ENCODE measurements around the gene NHEJ1. TPM values are rescaled to one million over a fixed set of nuclear protein-coding genes. Genes with fewer than 3 reads are reported as not detected.

NHEJ1 gene
- total RNA-seq, 2 experiments from 2014 or later: 7.2 to 8.5 TPM

GRCh38 chr2:219027511-219028055, 133.0 kb downstream of the NHEJ1 start:
- H3K27ac Mint-ChIP-seq: no peak overlapping the region
- no peaks in the 10 kb centered on the region for H3K4me1 Mint-ChIP-seq (ENCODE audit: low read depth)
- TF ChIP-seq, protein P1, sequence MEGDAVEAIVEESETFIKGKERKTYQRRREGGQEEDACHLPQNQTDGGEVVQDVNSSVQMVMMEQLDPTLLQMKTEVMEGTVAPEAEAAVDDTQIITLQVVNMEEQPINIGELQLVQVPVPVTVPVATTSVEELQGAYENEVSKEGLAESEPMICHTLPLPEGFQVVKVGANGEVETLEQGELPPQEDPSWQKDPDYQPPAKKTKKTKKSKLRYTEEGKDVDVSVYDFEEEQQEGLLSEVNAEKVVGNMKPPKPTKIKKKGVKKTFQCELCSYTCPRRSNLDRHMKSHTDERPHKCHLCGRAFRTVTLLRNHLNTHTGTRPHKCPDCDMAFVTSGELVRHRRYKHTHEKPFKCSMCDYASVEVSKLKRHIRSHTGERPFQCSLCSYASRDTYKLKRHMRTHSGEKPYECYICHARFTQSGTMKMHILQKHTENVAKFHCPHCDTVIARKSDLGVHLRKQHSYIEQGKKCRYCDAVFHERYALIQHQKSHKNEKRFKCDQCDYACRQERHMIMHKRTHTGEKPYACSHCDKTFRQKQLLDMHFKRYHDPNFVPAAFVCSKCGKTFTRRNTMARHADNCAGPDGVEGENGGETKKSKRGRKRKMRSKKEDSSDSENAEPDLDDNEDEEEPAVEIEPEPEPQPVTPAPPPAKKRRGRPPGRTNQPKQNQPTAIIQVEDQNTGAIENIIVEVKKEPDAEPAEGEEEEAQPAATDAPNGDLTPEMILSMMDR (IDR thresholded peaks at IDR 0.05): no peak
- H3K4me3 ChIP-seq (ENCODE audit: low read length): no peak overlapping the region
- H3K4me1 ChIP-seq (ENCODE audit: insufficient read depth, low read length): no peaks in the 10 kb centered on the region
- peaks cover 28% of the 10 kb centered on the region for H3K27me3 Mint-ChIP-seq
- peaks cover 3 to 12% of the 10 kb centered on the region in 2 experiments for H3K27me3 ChIP-seq (ENCODE audit: control insufficient read depth in 1 of 2, insufficient read depth in 2 of 2, low read length in 2 of 2)
- no peaks in the 10 kb centered on the region for H3K36me3 Mint-ChIP-seq (ENCODE audit: low read depth)
- DNase-seq (no peak), ATAC-seq (ENCODE audit: poor library complexity) (no peak)
- no peaks in the 10 kb centered on the region for H3K9me3 ChIP-seq (ENCODE audit: control insufficient read depth in 1 of 2, insufficient read depth in 1 of 2, low read length in 2 of 2)
- no peaks in the 10 kb centered on the region for H3K36me3 ChIP-seq (ENCODE audit: insufficient read depth, low read length)
- ChIA-PET CTCF (interaction anchor here (3.5 kb wide), 1 partner anchor 128 kb away, joined by 19 read pairs; no protein-coding TSS in a partner anchor), POLR2A (no interaction called here)
- H3K9me3 Mint-ChIP-seq: no peaks in the 10 kb centered on the region
- H3K27ac ChIP-seq (ENCODE audit: low read depth in 1 of 2, low read length in 2 of 2): no peak overlapping the region
- intact Hi-C loops (cut with DNase I, micrococcal nuclease): no loop called here
- no peak overlapping the region for H3K4me3 Mint-ChIP-seq

DNA sequence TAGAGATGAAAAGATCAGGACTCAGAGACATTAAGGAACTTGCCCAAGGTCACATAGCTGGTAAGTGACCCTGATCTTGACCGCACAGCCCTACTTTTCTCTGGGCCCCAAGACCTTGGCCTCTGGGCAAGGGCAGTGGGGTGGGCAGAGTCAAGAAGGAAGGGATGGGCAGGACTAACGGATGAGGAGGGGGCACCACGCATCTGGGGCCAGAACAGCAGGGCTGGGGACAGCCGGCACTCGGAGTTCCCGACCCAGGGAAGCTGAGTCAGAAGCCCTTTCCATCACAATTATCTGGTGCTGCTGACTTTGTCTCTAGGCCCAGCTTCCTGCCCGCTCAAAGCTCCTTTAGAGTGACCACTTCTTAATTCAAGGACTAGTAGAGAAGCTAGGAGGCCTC, 133.7 kb downstream of the NHEJ1 start:
- ATAC-seq (ENCODE audit: poor library complexity) (no peak), DNase-seq (no peak)
- H3K4me3 ChIP-seq (ENCODE audit: low read length): no peak overlapping the region
- no peak overlapping the region for H3K4me3 Mint-ChIP-seq
- H3K9me3 ChIP-seq (ENCODE audit: control insufficient read depth in 1 of 2, insufficient read depth in 1 of 2, low read length in 2 of 2): no peaks in the 10 kb centered on the region
- intact Hi-C loops (cut with DNase I, micrococcal nuclease): no loop called here
- ChIA-PET POLR2A (no interaction called here), CTCF (no interaction called here)
- TF ChIP-seq, protein P1 (IDR thresholded peaks at IDR 0.05): no peak
- no peaks in the 10 kb centered on the region for H3K36me3 Mint-ChIP-seq (ENCODE audit: low read depth)
- no peak overlapping the region for H3K27ac ChIP-seq (ENCODE audit: low read depth in 1 of 2, low read length in 2 of 2)
- peaks cover 3 to 6% of the 10 kb centered on the region in 2 experiments for H3K27me3 ChIP-seq (ENCODE audit: control insufficient read depth in 1 of 2, insufficient read depth in 2 of 2, low read length in 2 of 2)
- H3K36me3 ChIP-seq (ENCODE audit: insufficient read depth, low read length): no peaks in the 10 kb centered on the region
- no peaks in the 10 kb centered on the region for H3K4me1 ChIP-seq (ENCODE audit: insufficient read depth, low read length)
- peaks cover 23% of the 10 kb centered on the region for H3K27me3 Mint-ChIP-seq
- H3K9me3 Mint-ChIP-seq: no peaks in the 10 kb centered on the region
- H3K27ac Mint-ChIP-seq: no peak overlapping the region
- H3K4me1 Mint-ChIP-seq (ENCODE audit: low read depth): no peaks in the 10 kb centered on the region

DNA sequence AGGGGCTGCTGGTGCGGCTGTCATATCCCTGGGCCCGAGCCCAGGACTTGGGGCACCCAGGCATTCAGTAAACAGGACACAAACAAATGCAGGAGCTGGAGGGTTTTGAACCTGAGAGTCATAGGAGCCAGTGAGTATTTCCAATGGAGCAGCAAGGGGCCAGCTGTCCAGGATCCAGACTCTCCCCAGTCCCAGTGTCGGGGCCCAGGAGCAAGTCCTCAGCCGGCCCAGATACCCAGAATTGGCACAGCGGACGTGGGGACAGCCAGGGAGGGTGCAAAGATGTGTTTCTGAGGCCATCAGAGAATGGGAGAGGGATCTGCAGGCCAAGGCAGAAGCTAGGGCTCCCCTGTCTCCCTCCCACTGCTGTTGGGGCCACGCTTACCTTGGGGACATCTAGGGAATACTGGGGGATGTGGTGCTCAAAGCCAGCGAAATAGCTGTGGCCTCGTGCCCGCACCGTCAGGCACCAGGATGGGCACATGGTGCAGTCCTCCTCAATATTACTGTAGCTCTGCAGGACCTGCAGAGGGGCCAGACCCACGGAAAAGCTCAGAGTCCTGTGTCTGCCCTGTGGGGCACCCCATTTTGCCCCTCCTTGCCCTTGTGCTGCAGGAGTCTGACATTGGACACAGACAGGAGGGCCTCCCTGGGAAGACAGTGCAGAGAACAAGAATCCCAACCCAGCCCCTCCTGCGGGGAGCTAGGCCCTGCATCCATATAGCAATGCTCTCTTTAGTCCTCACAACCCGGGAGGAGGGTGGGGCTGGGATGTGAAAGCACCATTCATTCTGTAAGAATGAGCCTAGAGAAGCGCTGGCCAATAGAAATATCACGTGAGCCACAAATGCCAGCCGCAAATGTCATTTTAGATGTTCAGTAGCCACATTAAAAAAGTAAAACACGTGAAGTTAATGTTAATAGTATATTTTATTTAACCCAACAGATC, 134.7 kb downstream of the NHEJ1 start:
- no peaks in the 10 kb centered on the region for H3K36me3 Mint-ChIP-seq (ENCODE audit: low read depth)
- intact Hi-C loops (cut with DNase I, micrococcal nuclease): no loop called here

More for the DNA sequence above, 134.7 kb downstream of the NHEJ1 start:
- ChIA-PET POLR2A (no interaction called here), CTCF (interaction anchor here (1.5 kb wide), 1 partner anchor 30 kb away, joined by 4 read pairs; no protein-coding TSS in a partner anchor)
- Histone ChIP-seq H3K4me1 (ENCODE audit: insufficient read depth, low read length) (no peaks in the 10 kb centered on the region), H3K27me3 (ENCODE audit: control insufficient read depth in 1 of 2, insufficient read depth in 2 of 2, low read length in 2 of 2) (peaks cover 0 to 3% of the 10 kb centered on the region in 2 experiments), H3K36me3 (ENCODE audit: insufficient read depth, low read length) (no peaks in the 10 kb centered on the region), H3K27ac (ENCODE audit: low read depth in 1 of 2, low read length in 2 of 2) (no peak overlapping the region), H3K9me3 (ENCODE audit: control insufficient read depth in 1 of 2, insufficient read depth in 1 of 2, low read length in 2 of 2) (no peaks in the 10 kb centered on the region), H3K4me3 (ENCODE audit: low read length) (no peak overlapping the region)
- ATAC-seq (ENCODE audit: poor library complexity) (no peak), DNase-seq (no peak)
- Mint-ChIP-seq H3K9me3 (no peaks in the 10 kb centered on the region), H3K4me1 (ENCODE audit: low read depth) (no peaks in the 10 kb centered on the region), H3K4me3 (no peak overlapping the region), H3K27ac (no peak overlapping the region), H3K27me3 (peaks cover 23% of the 10 kb centered on the region)
- TF ChIP-seq, protein P1 (IDR thresholded peaks at IDR 0.05): no peak

Small RNAs within 50 kb of the gene (microRNA-seq; reads per million reads assigned to microRNA genes)
- not detected for gene MIR3131 (ENCODE audit: borderline microRNAs expressed, borderline replicate concordance)

Other genes with a start within 250 kb of the NHEJ1 start
- gene CDK5R2, start 201.1 kb downstream of the NHEJ1 start, total RNA-seq: not detected
- gene FEV, start 175.6 kb downstream of the NHEJ1 start, total RNA-seq: not detected
- gene CRYBA2, start 167.4 kb downstream of the NHEJ1 start, total RNA-seq: not detected
- not detected for gene CFAP65, start 119.3 kb downstream of the NHEJ1 start, total RNA-seq
- gene IHH, start 99.9 kb downstream of the NHEJ1 start, total RNA-seq: not detected
- gene SLC23A3, start 9.2 kb upstream of the NHEJ1 start, total RNA-seq: under 1 TPM; 0.36 to 0.96 TPM
- 10 to 100 TPM; 42.3 to 43.4 TPM for gene CNPPD1, start 16.1 kb upstream of the NHEJ1 start, total RNA-seq
- 10 to 100 TPM; 82.3 to 83.2 TPM for gene RETREG2, start 17.5 kb upstream of the NHEJ1 start, total RNA-seq
- 10 to 100 TPM; 65.9 to 67.4 TPM for gene ZFAND2B, start 46.0 kb upstream of the NHEJ1 start, total RNA-seq
- gene ABCB6, start 58.1 kb upstream of the NHEJ1 start, total RNA-seq: 1 to 10 TPM; 2.6 to 3.1 TPM
- gene ATG9A, start 68.8 kb upstream of the NHEJ1 start, total RNA-seq: 100 to 1,000 TPM; 105 to 106 TPM
- gene ANKZF1, start 69.0 kb upstream of the NHEJ1 start, total RNA-seq: 100 to 1,000 TPM; 128 to 135 TPM
- 1 to 10 TPM; 2.4 to 3.0 TPM for gene GLB1L, start 84.6 kb upstream of the NHEJ1 start, total RNA-seq
- 10 to 100 TPM; 11.2 to 14.1 TPM for gene STK16, start 84.7 kb upstream of the NHEJ1 start, total RNA-seq
- not detected for gene TUBA4B, start 92.4 kb upstream of the NHEJ1 start, total RNA-seq
- gene TUBA4A, start 93.1 kb upstream of the NHEJ1 start, total RNA-seq: 100 to 1,000 TPM; 183 to 185 TPM
- gene DNAJB2, start 118.6 kb upstream of the NHEJ1 start, total RNA-seq: 100 to 1,000 TPM; 151 to 161 TPM
- gene PTPRN, start 148.6 kb upstream of the NHEJ1 start, total RNA-seq: not detected
- not detected for gene RESP18, start 171.9 kb upstream of the NHEJ1 start, total RNA-seq
- gene DNPEP, start 227.1 kb upstream of the NHEJ1 start, total RNA-seq: 10 to 100 TPM; 99.0 to 99.9 TPM